GOT3 (cell line): Measurements from ENCODE around the gene ABCB9.

Experiments used
- DNase-seq: peaks from one replicate; lab custom pipeline; 2025; ENCODE audit warnings: mixed read lengths; lab: John Stamatoyannopoulos, UW

Gene ABCB9

DNA sequence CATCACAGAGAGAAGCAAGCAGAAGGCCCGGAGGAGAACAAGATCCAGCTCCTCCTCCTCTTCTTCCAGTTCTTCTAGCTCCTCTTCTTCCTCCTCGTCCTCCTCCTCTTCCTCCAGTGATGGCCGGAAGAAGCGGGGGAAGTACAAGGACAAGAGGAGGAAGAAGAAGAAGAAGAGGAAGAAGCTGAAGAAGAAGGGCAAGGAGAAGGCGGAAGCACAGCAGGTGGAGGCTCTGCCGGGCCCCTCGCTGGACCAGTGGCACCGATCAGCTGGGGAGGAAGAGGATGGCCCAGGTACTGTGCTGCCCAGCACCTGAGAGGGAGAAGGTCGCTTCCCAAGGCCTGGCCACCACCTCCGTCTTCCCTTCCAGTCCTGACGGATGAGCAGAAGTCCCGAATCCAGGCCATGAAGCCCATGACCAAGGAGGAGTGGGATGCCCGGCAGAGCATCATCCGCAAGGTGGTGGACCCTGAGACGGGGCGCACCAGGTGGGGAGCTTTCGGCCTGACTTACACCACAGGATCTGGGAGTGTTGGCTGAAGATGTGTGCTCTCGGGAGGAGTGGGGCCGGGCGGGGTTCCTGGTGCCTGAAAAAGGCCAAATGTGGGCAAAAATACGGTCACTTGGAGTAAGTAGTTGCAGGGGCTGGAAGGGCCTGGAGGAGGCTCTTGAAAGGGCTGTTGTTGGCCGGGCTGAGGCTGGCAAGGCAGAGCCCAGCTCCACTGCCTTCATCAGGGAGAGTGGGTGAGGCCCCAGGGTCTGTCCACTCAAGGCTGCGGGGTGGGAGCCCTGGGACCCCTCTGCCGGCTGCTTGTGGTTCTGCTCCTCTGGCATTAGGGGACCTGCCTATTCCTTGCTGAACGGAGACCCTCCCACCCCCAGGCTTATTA is 15.6 kb upstream of the ABCB9 start:
- DNase-seq = no peak

DNA sequence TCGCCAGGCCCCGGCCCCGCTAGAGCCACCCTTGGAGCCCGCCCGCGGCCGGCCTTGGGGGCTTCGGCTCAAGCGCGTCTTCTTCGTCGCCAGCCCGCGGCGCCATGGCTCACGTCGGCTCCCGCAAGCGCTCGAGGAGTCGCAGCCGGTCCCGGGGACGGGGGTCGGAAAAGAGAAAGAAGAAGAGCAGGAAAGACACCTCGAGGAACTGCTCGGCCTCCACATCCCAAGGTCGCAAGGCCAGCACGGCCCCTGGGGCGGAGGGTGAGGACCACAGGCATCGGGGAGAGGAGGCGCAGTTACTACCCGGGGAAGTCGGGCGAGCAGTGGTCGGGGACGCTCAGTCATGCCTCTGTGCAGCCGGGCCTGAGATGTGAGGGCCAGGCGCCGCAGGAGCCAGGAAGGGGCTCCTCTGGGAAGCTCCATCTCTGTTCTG is 14.8 kb upstream of the ABCB9 start:
- no peak for DNase-seq

DNA sequence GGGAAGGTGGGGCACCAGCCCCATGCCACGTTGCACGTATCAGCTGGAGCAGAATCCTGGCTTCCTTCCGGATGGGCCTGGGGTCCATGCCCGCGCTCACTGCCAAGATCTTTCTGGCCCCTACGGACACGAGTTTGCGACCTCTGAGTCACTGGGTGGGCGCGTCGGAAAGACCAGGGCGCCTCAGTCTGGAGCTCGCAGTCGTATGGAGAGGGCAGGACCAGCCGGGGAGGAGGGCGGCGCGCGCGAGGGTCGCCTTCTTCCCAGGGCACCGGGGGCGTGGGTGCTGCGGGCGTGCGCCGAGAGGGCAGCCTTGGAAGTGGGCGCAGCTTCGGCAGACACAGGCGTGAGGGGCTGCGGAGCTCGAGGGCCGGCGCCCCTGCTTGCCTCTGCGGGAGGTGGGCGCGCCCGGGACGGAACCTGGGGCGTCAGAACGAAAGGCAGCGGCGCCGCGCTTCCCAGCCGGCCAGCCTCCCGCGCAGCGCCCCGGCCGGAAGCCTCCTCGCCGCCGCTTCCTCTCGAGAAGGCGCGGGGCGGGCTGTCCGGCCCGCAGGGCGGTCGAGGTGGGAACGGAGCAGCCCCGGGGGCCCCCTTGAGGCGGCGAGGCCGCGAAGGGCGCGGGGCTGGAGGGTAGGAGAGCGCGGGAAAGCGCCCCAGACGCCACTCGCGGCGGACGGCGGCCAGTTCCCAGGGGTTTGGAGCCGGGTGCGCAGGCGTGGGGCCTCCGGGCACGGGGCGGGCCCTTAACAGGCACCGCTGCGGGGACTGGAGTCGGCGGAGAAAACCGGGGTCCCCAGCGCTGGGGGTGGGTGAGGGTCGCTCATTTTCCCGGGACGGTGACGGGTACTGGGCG is 14.1 kb upstream of the ABCB9 start, which contains the start of gene ARL6IP4:
ARL6IP4 (plus strand) TSS at position 499 of the 853 bp plus-strand sequence. CDS start 459 bp downstream, outside the sequence.
- no peak for DNase-seq

DNA sequence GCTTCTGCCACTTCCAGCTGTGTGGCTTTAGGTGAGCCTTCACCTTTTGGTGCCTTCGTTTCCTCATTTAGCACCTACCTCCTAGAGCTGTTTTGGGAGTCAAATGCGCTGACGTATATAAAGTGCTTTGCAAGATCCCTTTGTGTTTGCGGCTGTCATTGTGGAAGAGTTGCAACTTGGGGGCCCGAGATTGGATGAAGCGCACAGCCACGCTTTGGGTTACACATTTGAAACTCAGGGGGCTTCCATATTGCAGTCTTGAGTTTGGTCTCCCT is 13.6 kb upstream of the ABCB9 start:
- DNase-seq = no peak

DNA sequence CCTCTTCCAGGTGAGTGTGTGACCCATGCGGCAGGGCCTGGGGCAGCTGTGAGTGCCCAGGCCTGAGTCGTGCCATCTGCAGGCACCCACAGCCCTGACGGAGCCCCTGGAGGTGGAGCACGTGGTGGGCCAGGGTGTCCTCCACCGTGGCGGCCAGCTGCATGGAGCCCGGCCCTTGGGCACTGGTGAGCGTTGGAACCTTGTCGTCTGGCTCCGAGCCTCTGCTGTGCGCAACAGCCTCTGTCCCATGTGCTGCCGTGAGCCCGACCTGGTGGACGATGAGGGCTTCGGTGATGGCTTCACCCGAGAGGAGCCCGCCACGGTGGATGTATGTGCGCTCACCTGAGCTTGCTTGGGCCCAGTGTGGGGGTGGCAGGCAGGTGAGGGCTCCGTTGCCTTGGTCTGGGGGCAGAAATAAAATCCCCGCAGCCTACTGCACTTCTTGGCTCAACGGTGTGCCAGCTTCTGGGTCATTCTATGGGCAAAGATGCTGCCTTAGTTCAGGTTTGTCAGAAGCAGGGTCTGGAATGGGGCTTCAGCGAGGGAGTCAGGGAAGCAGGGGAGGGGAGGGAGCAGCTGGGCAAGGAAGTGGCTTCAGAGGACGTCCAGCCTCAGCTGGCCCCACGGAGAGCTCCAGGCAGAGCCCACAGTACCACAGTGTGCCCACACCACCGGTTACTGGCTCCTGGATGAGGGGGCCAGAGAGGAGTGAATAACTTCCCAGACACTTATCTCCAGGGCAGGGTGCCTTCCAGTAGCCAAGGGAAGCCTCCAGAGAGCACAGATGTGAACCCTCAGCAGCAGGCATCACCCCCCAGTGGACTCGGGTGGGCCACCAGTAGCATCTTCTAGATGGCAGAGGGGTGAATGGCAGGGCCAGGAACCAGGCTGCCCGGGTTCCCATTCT is 13.0 kb upstream of the ABCB9 start:
- DNase-seq = no peak

DNA sequence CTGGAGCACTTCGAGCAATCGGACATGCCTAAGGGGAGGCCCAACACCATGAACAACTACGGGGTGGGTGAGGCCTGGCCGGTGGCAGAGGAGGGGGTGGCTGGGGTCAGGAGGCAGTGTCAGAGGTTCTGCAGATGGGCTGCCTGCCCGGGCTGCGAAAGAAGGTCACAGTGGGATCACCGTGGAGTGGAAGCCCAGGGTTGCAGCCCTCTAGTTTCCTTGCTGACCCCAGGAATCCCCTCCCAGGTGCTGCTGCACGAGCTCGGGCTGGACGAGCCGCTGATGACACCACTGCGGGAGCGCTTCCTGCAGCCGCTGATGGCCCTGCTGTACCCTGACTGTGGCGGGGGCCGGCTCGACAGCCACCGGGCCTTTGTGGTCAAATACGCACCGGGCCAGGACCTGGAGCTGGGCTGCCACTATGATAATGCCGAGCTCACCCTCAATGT is 12.3 kb upstream of the ABCB9 start:
- no peak for DNase-seq

DNA sequence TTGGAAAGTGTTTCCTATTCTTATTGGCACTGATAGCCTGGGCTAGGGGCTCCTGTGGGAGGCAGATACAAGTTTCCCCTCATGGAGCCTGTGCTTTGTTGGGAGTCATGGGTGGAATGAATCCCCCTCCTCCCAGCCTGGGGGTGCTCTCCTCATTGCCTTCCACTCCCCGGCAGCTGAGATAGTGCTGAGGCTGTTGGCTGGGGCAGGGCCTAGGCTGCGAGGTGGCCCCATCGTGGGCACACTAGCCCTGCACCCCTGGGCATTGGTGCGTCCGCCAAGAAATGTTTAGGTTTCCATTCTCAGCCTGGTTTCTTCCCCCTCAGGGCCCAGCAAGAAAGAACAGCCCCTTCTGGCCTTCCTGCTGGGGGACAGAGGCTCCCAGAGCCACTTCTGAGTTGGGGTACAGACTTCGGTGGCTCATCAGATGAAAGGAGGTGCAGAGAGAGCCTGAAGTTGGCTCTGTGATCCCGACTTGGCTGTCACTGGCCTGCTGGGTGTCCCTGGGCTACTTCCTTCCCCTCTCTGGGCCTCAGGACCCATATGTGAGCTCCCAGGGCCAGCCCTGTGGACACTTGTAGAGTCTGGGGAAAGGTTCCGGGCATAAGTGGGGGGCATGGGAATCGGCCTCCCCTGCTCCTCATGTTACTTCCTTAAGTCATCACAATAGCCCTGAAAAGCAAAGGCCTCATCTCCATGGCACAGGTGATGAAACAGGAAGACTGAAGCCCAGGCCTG is 11.6 kb upstream of the ABCB9 start:
- no peak for DNase-seq

DNA sequence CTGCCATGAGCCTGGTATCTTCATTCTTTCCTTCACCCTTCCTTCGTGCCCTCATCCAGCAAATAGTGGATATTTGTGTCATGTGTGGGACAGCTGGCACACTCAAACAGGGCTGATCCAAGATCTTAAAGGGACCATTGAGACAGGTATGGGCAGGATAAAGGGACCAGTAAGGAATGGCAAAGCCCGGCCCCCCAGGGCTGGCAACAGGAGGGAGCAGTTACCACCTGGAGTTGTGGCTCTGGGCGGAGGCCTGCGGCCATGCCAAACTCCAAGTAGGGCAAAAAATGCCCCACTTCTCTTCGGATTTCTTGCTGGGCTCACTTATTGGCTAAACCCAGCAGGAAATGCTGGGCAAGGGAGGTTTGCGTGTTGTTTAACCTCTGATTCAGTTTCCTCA is 10.9 kb upstream of the ABCB9 start:
- DNase-seq = no peak

DNA sequence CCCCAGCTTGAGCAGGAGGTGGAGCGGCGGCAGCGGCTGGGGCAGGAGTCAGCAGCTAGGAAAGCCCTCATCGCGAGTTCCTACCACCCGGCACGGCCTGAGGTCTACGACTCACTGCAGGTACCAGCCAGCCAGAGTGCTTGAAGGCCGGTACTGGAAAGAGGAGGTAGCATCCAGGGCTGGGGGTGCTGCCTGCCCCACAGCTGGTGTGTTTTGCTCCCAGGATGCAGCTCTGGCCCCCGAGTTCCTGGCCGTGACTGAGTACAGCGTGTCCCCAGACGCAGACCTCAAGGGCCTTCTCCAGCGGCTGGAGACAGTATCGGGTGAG is 10.3 kb upstream of the ABCB9 start:
- DNase-seq = no peak

DNA sequence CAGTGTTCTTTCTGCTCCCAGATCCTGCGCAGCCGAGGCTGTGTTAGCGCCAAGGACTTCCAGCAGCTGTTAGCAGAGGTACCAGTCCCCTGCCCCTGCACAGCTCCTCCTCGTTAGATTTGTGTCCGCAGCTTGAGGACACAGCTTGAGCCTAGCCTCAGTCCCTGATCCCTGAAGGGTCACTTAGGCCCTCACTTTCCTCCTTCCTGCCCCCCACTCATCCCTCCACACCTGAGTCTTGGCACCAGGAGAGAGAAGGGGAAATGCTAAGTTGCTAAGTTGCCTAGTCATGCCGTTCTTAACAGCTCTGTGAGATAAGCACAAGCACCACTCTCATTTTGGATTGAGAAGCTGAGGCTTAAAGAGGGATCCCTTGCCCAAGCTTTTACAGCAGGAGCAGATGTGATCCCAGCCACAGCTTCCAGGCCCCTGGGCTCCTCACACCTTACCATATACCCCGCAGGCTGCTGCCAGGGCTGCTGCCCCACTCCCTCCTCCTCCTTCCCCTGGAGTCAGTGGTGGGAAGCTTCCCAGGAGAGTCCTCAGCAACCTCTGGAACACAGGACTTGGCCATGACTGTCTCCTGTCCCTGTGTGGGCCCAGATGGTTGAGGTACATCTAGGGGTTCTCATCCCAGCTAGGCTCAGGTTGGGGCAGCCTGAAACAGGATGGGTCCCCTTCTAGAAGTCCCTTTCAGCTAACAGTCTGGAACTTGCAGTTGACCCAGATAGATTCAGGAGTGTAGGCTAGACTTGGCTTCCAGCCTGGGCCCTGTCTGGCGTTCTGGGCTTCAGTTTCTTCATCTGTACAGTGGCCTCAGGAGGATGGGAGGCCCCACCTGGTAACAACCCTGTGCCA is 9.8 kb upstream of the ABCB9 start:
- DNase-seq = no peak

DNA sequence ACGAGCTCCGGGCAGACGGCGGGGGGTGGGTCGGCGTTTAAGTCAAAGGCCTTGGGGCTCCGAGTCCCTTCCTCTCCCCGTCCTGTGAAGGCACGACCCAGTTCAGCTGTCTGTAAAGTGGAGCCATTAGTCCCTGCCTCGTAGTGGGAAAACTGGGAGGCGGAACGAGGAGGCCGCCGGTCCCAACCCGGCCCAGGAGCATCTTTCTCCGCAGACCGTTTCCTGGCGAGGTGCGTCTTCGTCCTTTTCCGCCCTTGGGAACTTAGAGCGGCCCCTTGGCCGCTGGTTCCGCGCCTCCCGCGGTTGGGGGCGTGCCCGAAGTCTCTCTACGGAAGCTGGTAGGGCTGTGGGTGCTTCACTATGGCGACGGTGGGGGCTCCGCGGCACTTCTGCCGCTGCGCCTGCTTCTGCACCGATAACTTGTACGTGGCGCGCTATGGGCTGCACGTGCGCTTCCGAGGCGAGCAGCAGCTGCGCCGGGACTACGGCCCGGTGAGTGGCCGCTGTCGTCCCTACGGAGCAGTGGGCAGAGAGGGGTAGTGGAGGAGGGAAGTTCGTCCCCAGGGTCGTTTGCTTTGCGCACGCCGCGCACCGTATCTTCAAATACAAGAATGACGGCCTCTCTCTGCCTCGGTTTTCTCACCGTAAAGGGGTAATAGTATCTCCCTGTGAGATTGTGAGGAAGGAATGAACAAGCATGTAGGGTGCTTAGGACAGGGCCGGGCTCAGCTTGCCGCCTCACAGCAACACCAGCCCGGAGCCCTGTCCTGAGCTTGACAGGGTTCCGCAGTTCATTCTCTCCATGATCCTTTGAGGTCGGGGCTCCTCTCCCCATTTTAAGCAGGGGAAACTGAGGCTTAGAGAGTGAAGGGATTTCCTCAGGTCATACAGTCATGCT is 8.9 kb upstream of the ABCB9 start, which contains the start of gene OGFOD2:
OGFOD2 (plus strand) TSS at position 353 of the 898 bp plus-strand sequence; CDS start at position 361, 8 bp downstream.
- peak; percentile 69 for DNase-seq

DNA sequence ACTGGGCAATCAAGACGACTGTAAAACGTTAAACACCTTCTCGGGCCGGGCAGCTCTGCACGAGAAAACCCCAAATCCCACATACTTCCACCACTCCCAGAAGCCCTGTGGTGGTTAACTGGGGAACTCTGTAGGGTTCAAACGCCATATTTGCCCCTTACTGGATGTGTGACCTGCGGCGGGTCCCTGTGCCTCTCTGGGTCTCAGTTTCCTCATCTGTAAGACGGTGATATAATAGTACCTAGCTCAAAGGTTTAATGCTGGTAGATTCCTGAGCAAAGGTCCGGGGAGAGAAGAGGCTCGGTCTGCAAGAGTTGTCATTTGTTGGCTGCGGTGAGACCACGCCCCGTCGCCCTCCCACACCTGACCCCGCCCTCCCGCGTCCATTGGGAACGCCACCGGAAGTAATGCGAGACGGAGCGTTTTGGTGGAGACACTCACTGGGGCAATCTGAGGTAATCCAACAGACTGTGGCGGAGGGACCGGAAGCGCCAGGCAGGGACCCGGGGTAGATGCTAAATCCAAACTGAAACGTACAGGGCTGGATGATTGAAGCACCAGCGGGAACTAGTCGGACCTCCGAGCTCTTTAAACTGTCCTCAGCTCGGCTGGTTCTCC is 8.1 kb upstream of the ABCB9 start:
- peak; percentile 91 for DNase-seq

DNA sequence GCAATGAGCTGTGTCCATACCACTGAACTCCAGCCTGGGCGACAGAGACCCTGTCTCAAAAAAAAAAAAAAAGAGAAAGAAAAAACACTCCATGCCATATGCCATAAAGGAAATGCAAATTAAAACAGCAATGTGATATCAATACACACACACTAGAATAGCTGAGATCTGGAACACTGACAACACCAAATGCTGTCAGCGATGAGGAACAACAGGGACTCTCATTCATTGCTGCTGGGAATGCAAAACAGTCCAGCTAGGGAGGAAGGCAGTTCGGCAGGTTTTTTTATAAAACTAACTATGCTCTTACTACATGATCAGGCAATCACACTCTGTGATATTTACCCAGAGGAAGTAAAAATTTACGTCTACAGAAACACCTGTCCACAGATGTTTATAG is 3.4 kb upstream of the ABCB9 start:
- no peak for DNase-seq

DNA sequence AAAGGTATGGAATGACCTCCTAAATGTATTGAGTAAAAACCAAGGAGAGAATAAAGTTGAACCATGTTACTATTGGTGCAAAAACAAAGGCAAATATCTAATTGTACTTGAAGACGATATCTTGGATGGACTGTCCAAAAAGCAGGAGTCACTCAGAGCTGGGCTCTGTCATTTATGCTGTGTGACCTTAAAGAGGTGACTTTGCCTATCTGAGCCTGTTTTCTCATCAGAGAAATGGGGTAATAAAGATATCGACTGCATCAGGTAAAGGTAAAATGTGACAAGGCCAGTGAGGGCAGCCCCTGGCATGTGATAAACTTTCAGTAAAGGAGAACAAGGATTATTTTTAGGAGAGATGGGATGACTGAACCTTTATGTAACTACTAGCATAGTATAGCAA is 1.8 kb upstream of the ABCB9 start:
- no peak for DNase-seq

DNA sequence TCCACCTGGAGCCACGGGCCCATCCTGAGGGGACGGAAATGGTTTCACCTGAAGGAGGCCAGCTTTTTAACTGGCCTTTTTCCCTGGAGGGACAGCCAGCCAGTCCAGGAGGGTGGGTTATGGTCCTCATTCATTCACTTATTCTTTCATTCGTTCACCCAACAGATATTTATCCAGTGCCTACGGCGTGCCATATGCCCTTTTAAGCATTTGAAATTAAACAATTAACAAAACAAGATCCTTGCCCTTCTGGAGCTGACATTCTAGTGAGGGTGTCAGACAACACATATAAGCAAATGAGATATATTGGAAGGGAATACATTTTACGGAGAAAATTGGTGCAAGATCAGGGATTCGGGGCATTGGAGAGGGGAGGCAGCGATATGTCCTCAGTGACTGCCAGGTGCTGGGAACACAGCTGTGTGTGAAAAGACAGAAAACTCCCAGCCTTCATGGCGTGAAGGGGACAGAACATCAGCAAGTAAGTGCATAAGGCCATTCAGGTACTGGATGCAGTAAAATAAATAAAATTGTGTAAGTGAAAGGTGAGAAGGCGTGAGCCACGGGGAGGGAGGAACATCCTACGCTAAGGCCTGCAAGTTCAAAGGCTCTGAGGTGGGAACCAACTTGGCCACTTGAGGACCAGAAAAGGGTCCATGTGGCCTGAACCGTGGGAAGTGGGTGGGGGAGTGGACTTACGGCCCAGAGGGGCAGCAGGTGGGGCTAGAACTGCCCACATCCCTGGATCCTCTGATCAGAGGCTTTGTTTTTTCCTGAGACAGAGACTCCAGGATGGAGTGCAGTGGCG is 684 bp upstream of the ABCB9 start:
- DNase-seq = no peak

DNA sequence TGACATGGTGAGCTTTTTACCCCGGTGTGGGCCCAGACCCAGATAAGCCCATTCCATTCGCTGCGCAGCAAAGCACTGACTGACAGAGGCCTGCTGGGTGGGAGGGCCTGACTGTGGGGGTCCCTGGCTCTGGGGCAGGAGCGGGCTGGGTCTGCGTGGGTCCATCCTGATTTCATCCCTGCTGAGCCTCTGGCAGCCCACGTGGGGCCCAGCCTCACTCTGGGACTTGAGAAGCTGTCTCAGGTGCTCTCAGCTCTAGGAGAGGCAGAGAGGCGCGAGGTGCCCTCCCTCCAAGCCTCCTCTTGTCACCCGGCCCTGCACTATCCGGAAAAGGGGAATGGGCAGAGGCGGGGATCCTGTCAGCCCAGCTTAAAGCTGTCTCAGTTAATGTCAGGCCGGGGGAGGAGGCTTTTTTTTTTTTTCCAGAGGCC is 927 bp downstream of the ABCB9 start:
- DNase-seq = no peak

DNA sequence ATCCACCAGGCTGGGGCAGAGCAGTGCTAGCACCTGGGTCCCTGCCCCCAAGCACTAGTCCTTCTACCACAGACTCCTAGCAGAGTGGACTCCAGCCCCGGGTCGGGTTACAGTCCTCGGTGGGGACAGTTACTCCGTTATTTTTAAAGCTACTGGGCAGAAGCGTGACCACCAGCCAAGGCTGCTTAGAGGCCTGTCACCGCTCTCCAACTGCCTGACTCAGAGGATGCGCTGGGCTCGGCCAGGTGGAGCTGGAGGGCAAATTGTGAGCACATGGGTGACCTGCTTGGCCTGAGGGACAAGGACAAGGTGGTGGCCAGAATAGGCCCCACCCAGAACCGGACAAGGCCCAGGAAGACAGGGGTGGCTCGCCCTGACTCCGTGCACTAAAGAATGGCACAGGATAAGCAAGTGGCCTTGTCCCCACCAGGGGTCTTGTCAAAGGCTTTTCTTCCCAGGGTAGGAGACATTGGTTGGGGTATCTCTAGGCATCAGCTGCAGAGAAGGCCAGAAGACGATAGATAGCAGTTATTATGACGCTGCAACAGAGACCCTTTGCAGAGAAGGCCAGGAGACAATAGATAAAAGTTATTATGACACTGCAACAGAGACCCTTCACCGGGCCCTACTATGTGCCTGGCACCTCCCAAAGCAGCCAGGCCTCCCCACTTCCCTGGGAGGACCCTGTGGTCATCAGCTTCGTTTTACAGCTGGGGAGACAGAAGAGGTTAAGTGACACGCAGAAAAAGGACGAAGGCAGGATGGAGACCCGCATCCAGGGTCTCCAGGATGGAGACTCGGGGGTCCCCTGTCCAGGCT is 1.6 kb downstream of the ABCB9 start:
- DNase-seq = no peak
